Thyroid gland (tissue), 4 donors: ENCODE data around the gene WNT9B.

Experiments used
- POLR2A ChIP-seq, 2 donors: fragments of 450-650 bp; IDR thresholded peaks; one replicate each; pipeline ENCODE4 v1.6.1; 2017; ENCODE audit warnings: antibody characterized with exemption in 2 of 2, mild to moderate bottlenecking in 2 of 2, moderate library complexity in 1 of 2
- TF ChIP-seq, protein P1 (sequence below), 6 experiments: fragments of 200-600 bp in 3 of 6; fragments of 450-650 bp in 3 of 6; sonication (generic) in 3 of 6; IDR thresholded peaks; one replicate each; pipeline ENCODE4 v1.5.1; 2016 to 2019; ENCODE audit warnings: antibody characterized with exemption in 6 of 6, mild to moderate bottlenecking in 2 of 6, inconsistent platforms in 1 of 6, moderate library complexity in 1 of 6

GRCh38 chr17:46837521-46837920, 13.9 kb upstream of the WNT9B start:
- TF ChIP-seq, protein P1, sequence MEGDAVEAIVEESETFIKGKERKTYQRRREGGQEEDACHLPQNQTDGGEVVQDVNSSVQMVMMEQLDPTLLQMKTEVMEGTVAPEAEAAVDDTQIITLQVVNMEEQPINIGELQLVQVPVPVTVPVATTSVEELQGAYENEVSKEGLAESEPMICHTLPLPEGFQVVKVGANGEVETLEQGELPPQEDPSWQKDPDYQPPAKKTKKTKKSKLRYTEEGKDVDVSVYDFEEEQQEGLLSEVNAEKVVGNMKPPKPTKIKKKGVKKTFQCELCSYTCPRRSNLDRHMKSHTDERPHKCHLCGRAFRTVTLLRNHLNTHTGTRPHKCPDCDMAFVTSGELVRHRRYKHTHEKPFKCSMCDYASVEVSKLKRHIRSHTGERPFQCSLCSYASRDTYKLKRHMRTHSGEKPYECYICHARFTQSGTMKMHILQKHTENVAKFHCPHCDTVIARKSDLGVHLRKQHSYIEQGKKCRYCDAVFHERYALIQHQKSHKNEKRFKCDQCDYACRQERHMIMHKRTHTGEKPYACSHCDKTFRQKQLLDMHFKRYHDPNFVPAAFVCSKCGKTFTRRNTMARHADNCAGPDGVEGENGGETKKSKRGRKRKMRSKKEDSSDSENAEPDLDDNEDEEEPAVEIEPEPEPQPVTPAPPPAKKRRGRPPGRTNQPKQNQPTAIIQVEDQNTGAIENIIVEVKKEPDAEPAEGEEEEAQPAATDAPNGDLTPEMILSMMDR (IDR thresholded peaks at IDR 0.05): no peak
- TF ChIP-seq POLR2A (IDR thresholded peaks at IDR 0.05): no peak
